Lung (tissue), 12 donors: Measurements from ENCODE around the gene TOP3A. TPM values are rescaled to one million over a fixed set of nuclear protein-coding genes. Genes with fewer than 3 reads are reported as not detected.

Source experiments
- ATAC-seq: fragments of 200-7000 bp; cut with Tn5 transposase; one replicate; pipeline ENCODE4 v1.9.1; 2020; ENCODE audit warnings: moderate number of reproducible peaks; ENCODE audit not compliant: insufficient read depth, low FRiP score
- DNase-seq, 3 donors: peaks; one replicate each; pipeline ENCODE4 v3.0.0-alpha.2; 2013 to 2017
- H3K27ac ChIP-seq, 2 donors: one replicate each; pipeline ENCODE4 v1.5.1; 2013; ENCODE audit warnings: mild to moderate bottlenecking in 2 of 2, moderate library complexity in 2 of 2, control low read depth in 1 of 2, inconsistent platforms in 1 of 2, low read depth in 1 of 2, low read length in 1 of 2
- H3K27me3 ChIP-seq, 3 donors: one replicate each; pipeline ENCODE4 v1.5.1; 2013; ENCODE audit warnings: low read length in 2 of 3; ENCODE audit not compliant: control insufficient read depth in 3 of 3, insufficient read depth in 3 of 3
- H3K36me3 ChIP-seq, 4 donors: one replicate each; pipeline ENCODE4 v1.5.1; 2013; ENCODE audit warnings: low read length in 4 of 4, mild to moderate bottlenecking in 1 of 4, moderate library complexity in 1 of 4; ENCODE audit not compliant: control insufficient read depth in 4 of 4, insufficient read depth in 4 of 4
- H3K4me1 ChIP-seq, 5 donors: one replicate each; pipeline ENCODE4 v1.5.1; 2013; ENCODE audit warnings: low read length in 5 of 5, mild to moderate bottlenecking in 2 of 5, moderate library complexity in 1 of 5; ENCODE audit not compliant: control insufficient read depth in 5 of 5, insufficient read depth in 5 of 5
- H3K4me3 ChIP-seq: one replicate; pipeline ENCODE4 v1.5.1; 2013; ENCODE audit warnings: mild to moderate bottlenecking, control low read depth, moderate library complexity
- H3K9ac ChIP-seq, 2 donors: one replicate each; pipeline ENCODE4 v1.5.1; 2013; ENCODE audit warnings: low read length in 2 of 2, control low read depth in 1 of 2; ENCODE audit not compliant: insufficient read depth in 1 of 2
- H3K9me3 ChIP-seq, 4 donors: one replicate each; pipeline ENCODE4 v1.5.1; 2013; ENCODE audit warnings: low read length in 3 of 4, mild to moderate bottlenecking in 1 of 4, moderate library complexity in 1 of 4; ENCODE audit not compliant: control insufficient read depth in 4 of 4, insufficient read depth in 3 of 4
- CTCF ChIP-seq: IDR thresholded peaks from 2 replicates; pipeline ENCODE4 v1.5.1; 2012; ENCODE audit warnings: mild to moderate bottlenecking; ENCODE audit errors: control extremely low read depth, extremely low read depth
- WGBS, 2 donors: extraction: QIAGEN DNeasy Blood & Tissue Kit; methylation state at CpG; one replicate each; pipeline ENCODE4 v1.1.7; 2013; 5-methylcytosine and 5-hydroxymethylcytosine counted together
- polyA plus RNA-seq, 2 donors: library from polyadenylated mRNA; stranded (reverse); fragments of 200-250 nt; gene quantifications; one replicate each; pipeline ENCODE4 v1.2.1, GENCODE V29; 2013
- total RNA-seq, 2 donors: library from RNA; depleted of rRNA in 1 of 2; stranded (reverse); fragments of >200 nt in 1 of 2; gene quantifications; one replicate each; pipeline ENCODE4 v1.2.1, GENCODE V29; 2014 to 2021
- donor health status: control.
- donor health status: control.
- donor health status: Bipolar disorder and iron deficiency.
- donor health status: healthy.
- donor health status: DM: yes; HTN: yes; CAD: no.

Gene TOP3A
- total and polyA plus RNA-seq, 4 donors = 14.6 to 41.4 (median 26.8) TPM

DNA sequence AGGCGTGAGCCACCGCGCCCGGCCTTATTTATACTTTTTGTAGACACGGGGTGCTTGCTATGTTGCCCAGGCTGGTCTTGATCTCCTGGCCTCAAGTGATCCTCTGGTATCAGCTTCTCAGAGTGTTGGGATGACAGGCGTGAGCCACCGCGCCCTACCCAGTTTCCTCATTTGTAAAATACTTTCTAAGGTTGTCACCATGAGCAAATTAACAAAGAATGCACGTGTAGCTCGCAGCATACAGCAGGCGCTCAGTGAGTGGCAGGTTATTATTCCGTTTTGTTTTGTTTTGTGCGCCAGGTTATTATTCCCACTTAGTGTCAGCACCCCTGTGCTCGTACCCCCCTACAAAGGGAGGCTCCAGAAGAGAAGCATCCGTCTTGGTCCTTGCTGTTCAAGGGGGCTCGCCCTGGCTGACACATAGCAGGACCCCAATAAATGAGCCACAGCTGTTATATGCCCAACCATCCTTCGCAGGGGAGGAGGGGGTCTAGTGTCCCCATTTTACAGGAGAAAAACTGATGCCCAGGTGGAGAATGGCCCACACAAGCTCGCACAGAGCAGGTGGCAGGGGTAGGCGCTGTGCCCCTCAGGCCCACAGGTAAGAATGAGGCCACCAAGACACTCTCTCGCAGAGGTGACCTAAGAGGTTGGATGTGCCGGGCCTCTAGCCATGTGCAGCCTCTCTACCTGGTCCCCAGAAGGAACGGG is 55.0 kb downstream of the TOP3A start:
- no peak for ATAC-seq
- Histone ChIP-seq H3K27me3 (no peaks in the 10 kb centered on the region), H3K9ac (no peak overlapping the region), H3K4me1 (peaks cover 15 to 34% (median 18%) of the 10 kb centered on the region in 5 donors), H3K9me3 (no peaks in the 10 kb centered on the region), H3K27ac (peak overlapping the region; percentile 74 to 96), H3K4me3 (no peak overlapping the region), H3K36me3 (peaks cover 10 to 30% (median 15%) of the 10 kb centered on the region in 4 donors)
- no peak for DNase-seq
- WGBS, 2 donors = 68 to 76% methylated on average over 22 of the region's 22 CpGs
- TF ChIP-seq CTCF = no peak

GRCh38 chr17:18258356-18259038 is 56.3 kb downstream of the TOP3A start, which contains the start of gene FLII:
Gene FLII, minus strand, starts transcription at chr17:18258738. Its CDS starts 48 bp downstream, at chr17:18258690.
- H3K4me1 ChIP-seq = peaks cover 15 to 34% (median 18%) of the 10 kb centered on the region in 5 donors
- ATAC-seq (peak; percentile 76), DNase-seq (peak; percentile 43 to 46 (median 45))
- H3K27me3 ChIP-seq = no peaks in the 10 kb centered on the region
- TF ChIP-seq CTCF = no peak
- peak within 1 kb of the TSS; percentile 55 to 65 for H3K9ac ChIP-seq
- H3K9me3 ChIP-seq = no peaks in the 10 kb centered on the region
- H3K27ac ChIP-seq = peak within 1 kb of the TSS; percentile 97 to 98
- peak within 1 kb of the TSS; percentile 91 for H3K4me3 ChIP-seq
- H3K36me3 ChIP-seq = peaks cover 6 to 31% (median 12%) of the 10 kb centered on the region in 4 donors
- 0 to 1% methylated on average over 47 to 71 of the region's 71 CpGs for WGBS, 2 donors

- Histone ChIP-seq H3K27me3 (no peaks in the 10 kb centered on the region), H3K9me3 (no peaks in the 10 kb centered on the region), H3K4me1 (peaks cover 15 to 34% (median 18%) of the 10 kb centered on the region in 5 donors), H3K27ac (peak overlapping the region; percentile 97 to 98), H3K9ac (peak overlapping the region; percentile 55 to 65), H3K36me3 (peaks cover 6 to 32% (median 13%) of the 10 kb centered on the region in 4 donors), H3K4me3 (peak overlapping the region; percentile 91)
- TF ChIP-seq CTCF = no peak
- 0 to 1% methylated on average over 14 to 16 of the region's 16 CpGs for WGBS, 2 donors
- ATAC-seq (peak; percentile 73), DNase-seq (peak in 2 of 3 donors; percentile 37 to 43)
Observed at GRCh38 chr17:18257982-18258355, 56.8 kb downstream of the TOP3A start.
